ENCODE results near the gene COIL. TPM values are rescaled to one million over a fixed set of nuclear protein-coding genes. Genes with fewer than 3 reads are reported as not detected.

COIL gene
- total RNA-seq, 2 donors from 2014 or later = 5.0 to 9.9 TPM

- H3K27me3 ChIP-seq (replicated peaks; ENCODE audit: insufficient read depth) = no peaks in the 10 kb centered on the region
- no peak overlapping the region for H3K27ac ChIP-seq
- peaks cover 5 to 6% of the 10 kb centered on the region in 2 donors for H3K4me1 ChIP-seq (ENCODE audit: control insufficient read depth in 1 of 2, low read depth in 2 of 2)
- DNase-seq (ENCODE audit: low spot score) = no peak
- no peak overlapping the region for H3K4me3 ChIP-seq
- H3K36me3 ChIP-seq = peaks cover 27% of the 10 kb centered on the region
- no peaks in the 10 kb centered on the region for H3K9me3 ChIP-seq
- peak; percentile 54 for TF ChIP-seq CTCF (IDR thresholded peaks at IDR 0.05)
- ATAC-seq (ENCODE audit: insufficient number of reproducible peaks, low FRiP score, low read depth) = peak; percentile 57
Observed at GRCh38 chr17:57004944-57005579, 44.2 kb upstream of the COIL start.

GRCh38 chr17:57002904-57003303, 42.1 kb upstream of the COIL start:
- DNase-seq (ENCODE audit: low spot score) (no peak), ATAC-seq (ENCODE audit: insufficient number of reproducible peaks, low FRiP score, low read depth) (no peak)
- H3K36me3 ChIP-seq = peaks cover 28% of the 10 kb centered on the region
- no peaks in the 10 kb centered on the region for H3K9me3 ChIP-seq
- peaks cover 5 to 6% of the 10 kb centered on the region in 2 donors for H3K4me1 ChIP-seq (ENCODE audit: control insufficient read depth in 1 of 2, low read depth in 2 of 2)
- H3K27ac ChIP-seq = no peak overlapping the region
- TF ChIP-seq CTCF (IDR thresholded peaks at IDR 0.05) = no peak
- H3K4me3 ChIP-seq = no peak overlapping the region
- no peaks in the 10 kb centered on the region for H3K27me3 ChIP-seq (replicated peaks; ENCODE audit: insufficient read depth)

- H3K36me3 ChIP-seq = peaks cover 34% of the 10 kb centered on the region
- H3K9me3 ChIP-seq = no peaks in the 10 kb centered on the region
- peaks cover 5 to 6% of the 10 kb centered on the region in 2 donors for H3K4me1 ChIP-seq (ENCODE audit: control insufficient read depth in 1 of 2, low read depth in 2 of 2)
- no peaks in the 10 kb centered on the region for H3K27me3 ChIP-seq (replicated peaks; ENCODE audit: insufficient read depth)
- DNase-seq (ENCODE audit: low spot score) (no peak), ATAC-seq (ENCODE audit: insufficient number of reproducible peaks, low FRiP score, low read depth) (no peak)
- TF ChIP-seq CTCF (IDR thresholded peaks at IDR 0.05) = no peak
- H3K27ac ChIP-seq = no peak overlapping the region
- no peak overlapping the region for H3K4me3 ChIP-seq
Observed at GRCh38 chr17:57001541-57001940, 40.7 kb upstream of the COIL start.

- H3K9me3 ChIP-seq = no peaks in the 10 kb centered on the region
- ATAC-seq (ENCODE audit: insufficient number of reproducible peaks, low FRiP score, low read depth) = no peak
- H3K27me3 ChIP-seq (replicated peaks; ENCODE audit: insufficient read depth) = no peaks in the 10 kb centered on the region
- peaks cover 0 to 9% of the 10 kb centered on the region in 2 donors for H3K4me1 ChIP-seq (ENCODE audit: control insufficient read depth in 1 of 2, low read depth in 2 of 2)
- no peak overlapping the region for H3K4me3 ChIP-seq
- DNase-seq (ENCODE audit: low spot score) = no peak
- no peak overlapping the region for H3K27ac ChIP-seq
- H3K36me3 ChIP-seq = peaks cover 37% of the 10 kb centered on the region
- TF ChIP-seq CTCF (IDR thresholded peaks at IDR 0.05) = no peak
Observed at GRCh38 chr17:56997313-56997712, 36.5 kb upstream of the COIL start.

- peaks cover 37% of the 10 kb centered on the region for H3K36me3 ChIP-seq
- no peak for TF ChIP-seq CTCF (IDR thresholded peaks at IDR 0.05)
- H3K4me3 ChIP-seq = no peak overlapping the region
- DNase-seq (ENCODE audit: low spot score) (no peak), ATAC-seq (ENCODE audit: insufficient number of reproducible peaks, low FRiP score, low read depth) (no peak)
- H3K9me3 ChIP-seq = no peaks in the 10 kb centered on the region
- H3K27me3 ChIP-seq (replicated peaks; ENCODE audit: insufficient read depth) = no peaks in the 10 kb centered on the region
- H3K27ac ChIP-seq = no peak overlapping the region
- peaks cover 0 to 9% of the 10 kb centered on the region in 2 donors for H3K4me1 ChIP-seq (ENCODE audit: control insufficient read depth in 1 of 2, low read depth in 2 of 2)
Observed at GRCh38 chr17:56995766-56996165, 34.9 kb upstream of the COIL start.
